ENCODE data around the gene FN1.

Gene FN1

DNA sequence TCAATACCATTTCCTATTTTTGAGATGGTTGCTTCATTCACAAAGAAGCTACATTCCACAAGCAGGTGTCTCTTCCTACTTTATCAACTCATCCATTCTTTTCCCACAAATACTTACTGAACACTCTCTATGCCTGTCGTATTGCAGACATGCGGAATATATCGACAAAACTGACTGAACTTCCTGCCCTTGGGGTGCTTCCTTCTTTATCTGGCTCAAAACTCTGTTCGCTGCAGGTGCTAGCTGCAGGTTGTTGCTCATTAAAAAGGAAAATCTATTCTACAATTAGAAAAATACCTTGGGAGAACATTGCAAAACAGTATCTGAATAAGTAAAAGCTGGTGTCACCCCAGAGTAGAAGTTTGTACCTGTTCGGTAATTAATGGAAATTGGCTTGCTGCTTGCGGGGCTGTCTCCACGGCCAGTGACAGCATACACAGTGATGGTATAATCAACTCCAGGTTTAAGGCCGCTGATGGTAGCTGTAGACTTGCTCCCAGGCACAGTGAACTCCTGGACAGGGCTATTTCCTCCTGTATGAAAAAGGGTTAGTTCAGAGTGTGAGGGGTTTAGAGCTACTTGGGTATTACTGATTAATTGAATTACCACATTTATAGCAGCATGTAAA is 52.1 kb downstream of the FN1 start:
- Histone ChIP-seq H3K4me1 (ENCODE audit: control insufficient read depth, insufficient read depth, low read length) (no peaks in the 10 kb centered on the region), H3K27ac (ENCODE audit: extremely low read depth, low read depth, low read length) (no peak overlapping the region), H3K4me3 (ENCODE audit: low read depth, low read length) (no peak overlapping the region), H3K9me3 (ENCODE audit: control insufficient read depth, insufficient read depth, low read depth, low read length) (no peaks in the 10 kb centered on the region), H3K36me3 (ENCODE audit: control insufficient read depth in 2 of 2, insufficient read depth in 1 of 2, low read length in 2 of 2) (peaks cover 23 to 82% of the 10 kb centered on the region in 2 experiments)
- TF ChIP-seq ZNF521 (tag by site-specific recombination; IDR thresholded peaks at IDR 0.05) (no peak), ZNF19 (tag by site-specific recombination; IDR thresholded peaks at IDR 0.05; ENCODE audit: low read depth) (no peak), ZNF416 (tag by site-specific recombination; IDR thresholded peaks at IDR 0.05) (no peak), ZNF600 (tag by site-specific recombination; IDR thresholded peaks at IDR 0.05) (no peak), ZNF530 (tag by site-specific recombination; IDR thresholded peaks at IDR 0.05; ENCODE audit: low read depth) (no peak), ZNF610 (tag by site-specific recombination; IDR thresholded peaks at IDR 0.05; ENCODE audit: borderline replicate concordance) (no peak), SETDB1 (IDR thresholded peaks at IDR 0.05; ENCODE audit: insufficient read length, low read length) (no peak), ZNF37A (tag by site-specific recombination; IDR thresholded peaks at IDR 0.05) (no peak), ZSCAN16 (tag by site-specific recombination; IDR thresholded peaks at IDR 0.05) (no peak), MYNN (tag by site-specific recombination; IDR thresholded peaks at IDR 0.05; ENCODE audit: borderline replicate concordance) (no peak)
- TF ChIP-seq, protein P1, sequence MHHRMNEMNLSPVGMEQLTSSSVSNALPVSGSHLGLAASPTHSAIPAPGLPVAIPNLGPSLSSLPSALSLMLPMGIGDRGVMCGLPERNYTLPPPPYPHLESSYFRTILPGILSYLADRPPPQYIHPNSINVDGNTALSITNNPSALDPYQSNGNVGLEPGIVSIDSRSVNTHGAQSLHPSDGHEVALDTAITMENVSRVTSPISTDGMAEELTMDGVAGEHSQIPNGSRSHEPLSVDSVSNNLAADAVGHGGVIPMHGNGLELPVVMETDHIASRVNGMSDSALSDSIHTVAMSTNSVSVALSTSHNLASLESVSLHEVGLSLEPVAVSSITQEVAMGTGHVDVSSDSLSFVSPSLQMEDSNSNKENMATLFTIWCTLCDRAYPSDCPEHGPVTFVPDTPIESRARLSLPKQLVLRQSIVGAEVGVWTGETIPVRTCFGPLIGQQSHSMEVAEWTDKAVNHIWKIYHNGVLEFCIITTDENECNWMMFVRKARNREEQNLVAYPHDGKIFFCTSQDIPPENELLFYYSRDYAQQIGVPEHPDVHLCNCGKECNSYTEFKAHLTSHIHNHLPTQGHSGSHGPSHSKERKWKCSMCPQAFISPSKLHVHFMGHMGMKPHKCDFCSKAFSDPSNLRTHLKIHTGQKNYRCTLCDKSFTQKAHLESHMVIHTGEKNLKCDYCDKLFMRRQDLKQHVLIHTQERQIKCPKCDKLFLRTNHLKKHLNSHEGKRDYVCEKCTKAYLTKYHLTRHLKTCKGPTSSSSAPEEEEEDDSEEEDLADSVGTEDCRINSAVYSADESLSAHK (tag by site-specific recombination; IDR thresholded peaks at IDR 0.05), result no peak
- CTCF ChIA-PET, result interaction anchor here (0.6 kb wide), 1 partner anchor 39 kb away, joined by 3 read pairs; no protein-coding TSS in a partner anchor
- POLR2A ChIA-PET, result interaction anchor here (0.6 kb wide), 1 partner anchor 27 kb away, joined by 4 read pairs; no protein-coding TSS in a partner anchor

DNA sequence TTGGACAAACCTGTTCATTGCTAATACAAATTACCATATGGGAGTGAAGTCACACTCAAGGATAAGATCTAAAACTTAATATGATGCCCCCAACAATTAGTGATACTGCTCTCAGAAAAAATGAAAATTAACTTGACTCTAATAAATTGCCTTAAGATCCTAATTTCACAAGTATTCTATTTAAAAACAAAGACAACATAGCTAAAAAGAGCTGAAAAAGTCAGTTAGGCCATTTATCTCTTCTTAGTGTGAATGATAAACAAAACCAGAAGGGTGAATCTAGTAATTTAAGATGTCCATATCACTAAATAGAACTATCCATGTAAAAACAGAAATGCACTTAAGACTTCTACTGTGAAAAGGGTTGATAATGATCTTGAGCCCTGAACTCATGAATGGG is 53.4 kb downstream of the FN1 start:
- Histone ChIP-seq H3K9me3 (ENCODE audit: control insufficient read depth, insufficient read depth, low read depth, low read length) (no peaks in the 10 kb centered on the region), H3K36me3 (ENCODE audit: control insufficient read depth in 2 of 2, insufficient read depth in 1 of 2, low read length in 2 of 2) (peaks cover 30 to 82% of the 10 kb centered on the region in 2 experiments), H3K4me1 (ENCODE audit: control insufficient read depth, insufficient read depth, low read length) (no peaks in the 10 kb centered on the region), H3K27ac (ENCODE audit: extremely low read depth, low read depth, low read length) (no peak overlapping the region), H3K4me3 (ENCODE audit: low read depth, low read length) (no peak overlapping the region)
- ChIA-PET POLR2A (no interaction called here), CTCF (no interaction called here)
- TF ChIP-seq, protein P2, sequence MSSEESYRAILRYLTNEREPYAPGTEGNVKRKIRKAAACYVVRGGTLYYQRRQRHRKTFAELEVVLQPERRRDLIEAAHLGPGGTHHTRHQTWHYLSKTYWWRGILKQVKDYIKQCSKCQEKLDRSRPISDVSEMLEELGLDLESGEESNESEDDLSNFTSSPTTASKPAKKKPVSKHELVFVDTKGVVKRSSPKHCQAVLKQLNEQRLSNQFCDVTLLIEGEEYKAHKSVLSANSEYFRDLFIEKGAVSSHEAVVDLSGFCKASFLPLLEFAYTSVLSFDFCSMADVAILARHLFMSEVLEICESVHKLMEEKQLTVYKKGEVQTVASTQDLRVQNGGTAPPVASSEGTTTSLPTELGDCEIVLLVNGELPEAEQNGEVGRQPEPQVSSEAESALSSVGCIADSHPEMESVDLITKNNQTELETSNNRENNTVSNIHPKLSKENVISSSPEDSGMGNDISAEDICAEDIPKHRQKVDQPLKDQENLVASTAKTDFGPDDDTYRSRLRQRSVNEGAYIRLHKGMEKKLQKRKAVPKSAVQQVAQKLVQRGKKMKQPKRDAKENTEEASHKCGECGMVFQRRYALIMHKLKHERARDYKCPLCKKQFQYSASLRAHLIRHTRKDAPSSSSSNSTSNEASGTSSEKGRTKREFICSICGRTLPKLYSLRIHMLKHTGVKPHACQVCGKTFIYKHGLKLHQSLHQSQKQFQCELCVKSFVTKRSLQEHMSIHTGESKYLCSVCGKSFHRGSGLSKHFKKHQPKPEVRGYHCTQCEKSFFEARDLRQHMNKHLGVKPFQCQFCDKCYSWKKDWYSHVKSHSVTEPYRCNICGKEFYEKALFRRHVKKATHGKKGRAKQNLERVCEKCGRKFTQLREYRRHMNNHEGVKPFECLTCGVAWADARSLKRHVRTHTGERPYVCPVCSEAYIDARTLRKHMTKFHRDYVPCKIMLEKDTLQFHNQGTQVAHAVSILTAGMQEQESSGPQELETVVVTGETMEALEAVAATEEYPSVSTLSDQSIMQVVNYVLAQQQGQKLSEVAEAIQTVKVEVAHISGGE (tag by site-specific recombination; conservative IDR thresholded peaks at IDR 0.05; ENCODE audit: low read depth), result no peak
- no peak for TF ChIP-seq ZNF626 (tag by site-specific recombination; IDR thresholded peaks at IDR 0.05)
- no peak for TF ChIP-seq ZNF132 (tag by site-specific recombination; IDR thresholded peaks at IDR 0.05; ENCODE audit: borderline replicate concordance)
- TF ChIP-seq ZNF248 (tag by site-specific recombination; IDR thresholded peaks at IDR 0.05), result no peak
- TF ChIP-seq, protein P3, sequence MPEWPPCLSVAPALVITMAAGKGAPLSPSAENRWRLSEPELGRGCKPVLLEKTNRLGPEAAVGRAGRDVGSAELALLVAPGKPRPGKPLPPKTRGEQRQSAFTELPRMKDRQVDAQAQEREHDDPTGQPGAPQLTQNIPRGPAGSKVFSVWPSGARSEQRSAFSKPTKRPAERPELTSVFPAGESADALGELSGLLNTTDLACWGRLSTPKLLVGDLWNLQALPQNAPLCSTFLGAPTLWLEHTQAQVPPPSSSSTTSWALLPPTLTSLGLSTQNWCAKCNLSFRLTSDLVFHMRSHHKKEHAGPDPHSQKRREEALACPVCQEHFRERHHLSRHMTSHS (tag by site-specific recombination; IDR thresholded peaks at IDR 0.05), result no peak
- TF ChIP-seq, protein P1 (tag by site-specific recombination; IDR thresholded peaks at IDR 0.05), result no peak
- TF ChIP-seq, protein P4, sequence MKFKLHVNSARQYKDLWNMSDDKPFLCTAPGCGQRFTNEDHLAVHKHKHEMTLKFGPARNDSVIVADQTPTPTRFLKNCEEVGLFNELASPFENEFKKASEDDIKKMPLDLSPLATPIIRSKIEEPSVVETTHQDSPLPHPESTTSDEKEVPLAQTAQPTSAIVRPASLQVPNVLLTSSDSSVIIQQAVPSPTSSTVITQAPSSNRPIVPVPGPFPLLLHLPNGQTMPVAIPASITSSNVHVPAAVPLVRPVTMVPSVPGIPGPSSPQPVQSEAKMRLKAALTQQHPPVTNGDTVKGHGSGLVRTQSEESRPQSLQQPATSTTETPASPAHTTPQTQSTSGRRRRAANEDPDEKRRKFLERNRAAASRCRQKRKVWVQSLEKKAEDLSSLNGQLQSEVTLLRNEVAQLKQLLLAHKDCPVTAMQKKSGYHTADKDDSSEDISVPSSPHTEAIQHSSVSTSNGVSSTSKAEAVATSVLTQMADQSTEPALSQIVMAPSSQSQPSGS (tag by site-specific recombination; IDR thresholded peaks at IDR 0.05; ENCODE audit: low read depth), result no peak
- no peak for TF ChIP-seq ZFP3 (tag by site-specific recombination; IDR thresholded peaks at IDR 0.05; ENCODE audit: low read depth)
- TF ChIP-seq, protein P5, sequence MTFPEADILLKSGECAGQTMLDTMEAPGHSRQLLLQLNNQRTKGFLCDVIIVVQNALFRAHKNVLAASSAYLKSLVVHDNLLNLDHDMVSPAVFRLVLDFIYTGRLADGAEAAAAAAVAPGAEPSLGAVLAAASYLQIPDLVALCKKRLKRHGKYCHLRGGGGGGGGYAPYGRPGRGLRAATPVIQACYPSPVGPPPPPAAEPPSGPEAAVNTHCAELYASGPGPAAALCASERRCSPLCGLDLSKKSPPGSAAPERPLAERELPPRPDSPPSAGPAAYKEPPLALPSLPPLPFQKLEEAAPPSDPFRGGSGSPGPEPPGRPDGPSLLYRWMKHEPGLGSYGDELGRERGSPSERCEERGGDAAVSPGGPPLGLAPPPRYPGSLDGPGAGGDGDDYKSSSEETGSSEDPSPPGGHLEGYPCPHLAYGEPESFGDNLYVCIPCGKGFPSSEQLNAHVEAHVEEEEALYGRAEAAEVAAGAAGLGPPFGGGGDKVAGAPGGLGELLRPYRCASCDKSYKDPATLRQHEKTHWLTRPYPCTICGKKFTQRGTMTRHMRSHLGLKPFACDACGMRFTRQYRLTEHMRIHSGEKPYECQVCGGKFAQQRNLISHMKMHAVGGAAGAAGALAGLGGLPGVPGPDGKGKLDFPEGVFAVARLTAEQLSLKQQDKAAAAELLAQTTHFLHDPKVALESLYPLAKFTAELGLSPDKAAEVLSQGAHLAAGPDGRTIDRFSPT (tag by site-specific recombination; IDR thresholded peaks at IDR 0.05), result no peak
- TF ChIP-seq ZNF48 (tag by site-specific recombination; IDR thresholded peaks at IDR 0.05), result no peak
- TF ChIP-seq ZNF654 (tag by site-specific recombination; IDR thresholded peaks at IDR 0.05; ENCODE audit: low read depth), result no peak
